ENCODE results near the gene GALNT14. TPM values are rescaled to one million over a fixed set of nuclear protein-coding genes. Genes with fewer than 3 reads are reported as not detected.
A peak's percentile ranks its signal among the peaks of the same experiment; 100 is the strongest.
"Not testable (repeated sequence)": the region's sequence is repeated elsewhere in the genome, so short reads cannot be mapped to it uniquely, and the experiment has no call there.

GALNT14 gene, protein sequence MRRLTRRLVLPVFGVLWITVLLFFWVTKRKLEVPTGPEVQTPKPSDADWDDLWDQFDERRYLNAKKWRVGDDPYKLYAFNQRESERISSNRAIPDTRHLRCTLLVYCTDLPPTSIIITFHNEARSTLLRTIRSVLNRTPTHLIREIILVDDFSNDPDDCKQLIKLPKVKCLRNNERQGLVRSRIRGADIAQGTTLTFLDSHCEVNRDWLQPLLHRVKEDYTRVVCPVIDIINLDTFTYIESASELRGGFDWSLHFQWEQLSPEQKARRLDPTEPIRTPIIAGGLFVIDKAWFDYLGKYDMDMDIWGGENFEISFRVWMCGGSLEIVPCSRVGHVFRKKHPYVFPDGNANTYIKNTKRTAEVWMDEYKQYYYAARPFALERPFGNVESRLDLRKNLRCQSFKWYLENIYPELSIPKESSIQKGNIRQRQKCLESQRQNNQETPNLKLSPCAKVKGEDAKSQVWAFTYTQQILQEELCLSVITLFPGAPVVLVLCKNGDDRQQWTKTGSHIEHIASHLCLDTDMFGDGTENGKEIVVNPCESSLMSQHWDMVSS
- total RNA-seq (1 to 10 TPM in 4 of 9 donors, under 1 TPM in 3, not detected in 2; 0.39 to 8.9 (median 1.5) TPM), polyA plus RNA-seq (1 to 10 TPM; 1.6 to 3.5 (median 2.6) TPM)
- long read RNA-seq, donor 1: 0 reads
- long read RNA-seq, donor 2, partial matches to known transcripts: 0 of 1 reads
- long read RNA-seq, donor 2, other reads (novel, unspliced or antisense): 0 of 1 reads
- long read RNA-seq, donor 3: 0 reads
- long read RNA-seq, donor 4, partial matches to known transcripts: 0 of 1 reads
- long read RNA-seq, donor 4, other reads (novel, unspliced or antisense): 1 of 1 reads
- long read RNA-seq, donor 5, partial matches to known transcripts: 0 of 4 reads
- long read RNA-seq, donor 5, other reads (novel, unspliced or antisense): 2 of 4 reads
- long read RNA-seq, donor 6: 0 reads
- long read RNA-seq, donor 7, partial matches to known transcripts: 0 of 1 reads
- long read RNA-seq, donor 7, other reads (novel, unspliced or antisense): 0 of 1 reads
- long read RNA-seq, donor 8, partial matches to known transcripts: 0 of 1 reads
- long read RNA-seq, donor 8, other reads (novel, unspliced or antisense): 0 of 1 reads
- long read RNA-seq, donor 9: 0 reads
- long read RNA-seq, donor 10: 0 reads

DNA sequence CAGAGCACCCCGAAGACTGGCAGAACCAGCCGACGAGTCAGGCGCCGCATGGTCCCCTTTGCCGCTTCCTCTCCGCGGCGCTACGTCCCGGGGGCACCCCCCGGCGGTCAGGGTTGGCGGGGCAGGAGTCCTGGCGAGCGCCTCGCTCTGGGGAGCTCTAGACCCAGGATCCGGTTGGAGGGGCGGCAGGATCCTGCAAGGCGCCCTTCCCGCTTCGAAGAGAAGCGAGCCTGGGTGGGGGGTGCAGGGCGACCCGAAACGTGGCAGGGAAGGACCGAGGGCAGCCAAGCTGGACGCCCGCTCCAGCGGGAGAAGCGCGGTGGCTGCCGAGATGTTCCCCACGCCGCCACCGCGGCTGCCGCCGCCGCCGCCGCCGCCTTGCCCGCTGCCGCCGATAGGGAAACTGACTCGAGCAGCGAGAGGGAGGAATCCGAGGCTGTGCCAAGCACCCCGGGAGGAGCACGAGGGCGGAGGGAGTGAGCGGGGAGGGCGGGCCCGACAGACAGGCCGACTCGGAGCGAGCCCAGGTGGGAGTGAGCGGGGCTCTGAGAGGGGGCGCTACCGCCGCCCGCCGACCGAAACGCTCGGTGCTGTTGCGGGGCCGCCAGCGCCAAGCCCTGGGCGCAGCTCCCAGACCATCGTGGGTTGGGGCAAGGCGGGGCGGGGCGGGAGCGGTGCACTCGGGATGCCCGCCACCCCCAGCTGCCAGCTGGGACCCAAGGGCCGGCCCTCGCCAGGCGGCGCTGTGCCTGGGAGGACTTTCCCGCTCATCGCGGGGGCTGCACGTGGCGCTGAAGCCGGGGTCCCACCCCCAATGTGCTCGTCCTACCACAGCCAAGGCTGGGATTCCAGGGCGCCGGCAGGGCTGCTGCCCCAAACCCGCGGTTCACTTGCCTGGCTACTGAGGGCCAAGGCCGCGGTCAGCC, at the start of gene GALNT14:
Gene GALNT14, minus strand, starts transcription at position 404 of the 926 bp plus-strand sequence. Its CDS starts 354 bp downstream, at position 50.
- DNase-seq: peak; percentile 29 to 60 (median 36)
- peak within 1 kb of the TSS in 2 of 4 donors; percentile 14 to 43 for H3K4me3 ChIP-seq
- no peak for TF ChIP-seq POLR2A (IDR thresholded peaks at IDR 0.05)
- TF ChIP-seq, protein P1, sequence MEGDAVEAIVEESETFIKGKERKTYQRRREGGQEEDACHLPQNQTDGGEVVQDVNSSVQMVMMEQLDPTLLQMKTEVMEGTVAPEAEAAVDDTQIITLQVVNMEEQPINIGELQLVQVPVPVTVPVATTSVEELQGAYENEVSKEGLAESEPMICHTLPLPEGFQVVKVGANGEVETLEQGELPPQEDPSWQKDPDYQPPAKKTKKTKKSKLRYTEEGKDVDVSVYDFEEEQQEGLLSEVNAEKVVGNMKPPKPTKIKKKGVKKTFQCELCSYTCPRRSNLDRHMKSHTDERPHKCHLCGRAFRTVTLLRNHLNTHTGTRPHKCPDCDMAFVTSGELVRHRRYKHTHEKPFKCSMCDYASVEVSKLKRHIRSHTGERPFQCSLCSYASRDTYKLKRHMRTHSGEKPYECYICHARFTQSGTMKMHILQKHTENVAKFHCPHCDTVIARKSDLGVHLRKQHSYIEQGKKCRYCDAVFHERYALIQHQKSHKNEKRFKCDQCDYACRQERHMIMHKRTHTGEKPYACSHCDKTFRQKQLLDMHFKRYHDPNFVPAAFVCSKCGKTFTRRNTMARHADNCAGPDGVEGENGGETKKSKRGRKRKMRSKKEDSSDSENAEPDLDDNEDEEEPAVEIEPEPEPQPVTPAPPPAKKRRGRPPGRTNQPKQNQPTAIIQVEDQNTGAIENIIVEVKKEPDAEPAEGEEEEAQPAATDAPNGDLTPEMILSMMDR (IDR thresholded peaks at IDR 0.05): peak; percentile 6 to 26 (median 14)
- peaks cover 13 to 21% of the 10 kb centered on the region in 2 donors for H3K4me1 ChIP-seq (replicated peaks in 1 of 2)
- H3K27ac ChIP-seq: peak within 1 kb of the TSS in 1 of 5 donors; percentile 30
- 0 to 2% (median 1%) methylated on average over 9 to 95 of the region's 95 CpGs for WGBS, 4 donors
- no peaks in the 10 kb centered on the region for H3K36me3 ChIP-seq (replicated peaks in 1 of 2)
- intact Hi-C loops (cut with DNase I): no loop called here
- H3K27me3 ChIP-seq: peaks cover 29% of the 10 kb centered on the region
- H3K9me3 ChIP-seq (replicated peaks in 1 of 3): no peaks in the 10 kb centered on the region

- no peaks in the 10 kb centered on the region for H3K27me3 ChIP-seq
- H3K9me3 ChIP-seq (replicated peaks in 1 of 3): no peaks in the 10 kb centered on the region
- DNase-seq: no peak
- no peak overlapping the region for H3K27ac ChIP-seq
- H3K4me1 ChIP-seq (replicated peaks in 1 of 2): no peaks in the 10 kb centered on the region
- TF ChIP-seq POLR2A (IDR thresholded peaks at IDR 0.05): no peak
- TF ChIP-seq, protein P1 (IDR thresholded peaks at IDR 0.05): no peak
- 81 to 88% (median 85%) methylated on average over 4 of the region's 4 CpGs for WGBS, 4 donors
- no peaks in the 10 kb centered on the region for H3K36me3 ChIP-seq (replicated peaks in 1 of 2)
- no peak overlapping the region for H3K4me3 ChIP-seq
- intact Hi-C loops (cut with DNase I): no loop called here
Observed at GRCh38 chr2:31187166-31187565, 48.9 kb upstream of the GALNT14 start.

- H3K4me3 ChIP-seq; H3K36me3 ChIP-seq (replicated peaks in 1 of 2); H3K27ac ChIP-seq; H3K27me3 ChIP-seq; intact Hi-C loops (cut with DNase I); H3K4me1 ChIP-seq (replicated peaks in 1 of 2); H3K9me3 ChIP-seq (replicated peaks in 1 of 3): not testable (repeated sequence)
- peak in 1 of 7 donors; percentile 18 for DNase-seq
- 83 to 95% (median 87%) methylated on average over 7 of the region's 7 CpGs for WGBS, 4 donors
Observed at GRCh38 chr2:31183973-31184372, 45.7 kb upstream of the GALNT14 start.

DNA sequence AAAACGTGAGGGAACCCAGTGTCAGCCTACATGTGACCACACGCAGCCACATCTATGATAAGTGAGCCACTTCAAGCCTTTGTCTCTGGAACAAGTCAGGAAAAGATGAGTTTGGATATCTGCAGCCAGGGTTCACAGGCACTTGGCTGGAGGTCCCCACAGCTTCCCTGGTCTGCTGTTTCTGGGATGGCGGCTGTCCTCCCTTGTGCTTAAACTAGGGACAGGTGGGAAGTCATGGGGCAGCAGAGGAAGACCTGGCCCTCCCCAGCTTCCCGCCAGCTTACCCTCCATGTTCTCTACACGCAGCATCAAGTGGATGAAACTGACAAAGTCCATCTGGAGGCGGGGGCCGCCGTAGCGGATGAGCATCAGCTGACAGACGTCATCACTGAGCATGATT, 38.5 kb upstream of the GALNT14 start:
- Histone ChIP-seq H3K4me1 (replicated peaks in 1 of 2) (no peaks in the 10 kb centered on the region), H3K27me3 (no peaks in the 10 kb centered on the region), H3K4me3 (no peak overlapping the region), H3K9me3 (replicated peaks in 1 of 3) (no peaks in the 10 kb centered on the region), H3K27ac (no peak overlapping the region), H3K36me3 (replicated peaks in 1 of 2) (no peaks in the 10 kb centered on the region)
- intact Hi-C loops (cut with DNase I): loop anchor here in 1 of 2 donors (10.0 kb wide), 1 partner anchor 158 kb away; no protein-coding TSS in a partner anchor
- TF ChIP-seq, protein P1 (IDR thresholded peaks at IDR 0.05): no peak
- TF ChIP-seq POLR2A (IDR thresholded peaks at IDR 0.05): no peak
- DNase-seq: no peak
- WGBS, 4 donors: 79 to 87% (median 82%) methylated on average over 7 to 10 of the region's 10 CpGs

Measured in adrenal gland (tissue), 19 donors.